HG02571 (cell line): ENCODE data around the gene EHHADH.

ENCODE experiments used
- ATAC-seq: cut with Tn5 transposase; IDR thresholded peaks from one replicate; pipeline ENCODE4 v1.9.1; 2021; ENCODE audit warnings: mild to moderate bottlenecking, moderate library complexity; ENCODE audit not compliant: unreplicated experiment

The EHHADH gene

DNA sequence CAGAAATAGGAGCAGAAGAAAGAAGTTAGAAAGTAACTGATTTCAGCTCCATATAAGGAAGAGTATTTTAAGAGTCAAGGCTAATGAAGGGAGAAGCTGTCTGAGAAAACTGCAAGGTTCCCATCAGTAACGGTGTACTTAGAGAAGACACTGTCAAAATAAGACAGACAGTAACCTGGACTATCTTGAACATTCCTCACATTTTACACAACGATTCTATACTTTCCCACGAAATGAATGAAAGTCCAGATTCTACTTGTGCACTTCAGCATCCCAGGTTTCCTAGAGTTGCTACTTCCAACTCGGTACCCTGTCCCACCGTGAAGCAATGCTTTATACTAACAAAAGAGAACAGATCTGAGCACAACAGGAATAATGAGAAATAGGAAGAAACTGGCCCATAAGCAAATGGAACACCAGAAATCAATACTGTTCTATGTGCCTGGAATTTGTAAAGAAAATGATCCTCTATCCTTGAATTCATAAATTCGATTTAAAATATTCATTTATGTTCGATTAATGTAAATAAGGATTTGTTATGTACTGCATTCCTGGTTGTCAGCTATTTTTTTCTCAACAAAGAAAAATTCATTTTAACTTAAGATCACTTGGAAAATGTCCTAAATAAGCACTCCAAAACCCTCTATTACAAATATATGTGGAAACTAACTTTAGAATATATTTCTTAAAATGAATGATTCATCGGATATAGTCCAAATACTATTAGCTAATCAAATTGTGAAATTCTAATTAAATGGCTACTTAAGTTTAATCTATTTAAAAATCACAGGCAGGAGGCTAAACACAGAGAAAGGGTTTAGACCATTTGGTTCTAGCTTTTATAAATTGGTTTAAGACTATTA, 102.5 kb downstream of the EHHADH start:
- ATAC-seq: no peak

DNA sequence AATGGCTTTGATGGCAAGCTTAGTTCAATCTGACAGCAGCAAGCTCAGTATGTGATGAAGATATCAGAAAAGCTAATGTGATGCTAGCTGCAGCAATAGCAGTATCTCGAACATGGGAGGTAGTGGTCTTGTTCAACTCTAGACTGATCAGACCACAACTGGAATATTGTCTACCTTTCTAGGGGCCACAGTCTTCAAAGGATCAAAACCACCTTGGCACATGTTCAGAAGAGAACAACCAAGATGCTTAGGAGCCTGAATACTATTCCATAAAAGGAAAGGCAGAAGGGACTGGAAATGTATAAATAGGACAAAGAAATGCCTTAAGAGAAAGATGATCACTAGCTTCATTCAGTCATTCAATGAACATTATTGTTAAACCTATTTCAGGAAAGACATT, 103.3 kb downstream of the EHHADH start:
- no peak for ATAC-seq

GRCh38 chr3:185149591-185149990, 104.3 kb downstream of the EHHADH start:
- ATAC-seq: no peak

GRCh38 chr3:185145511-185145910, 108.3 kb downstream of the EHHADH start:
- no peak for ATAC-seq

- no peak for ATAC-seq
These were observed 109.1 kb downstream of the EHHADH start for GRCh38 chr3:185144784-185145183.
